Measurements from ENCODE around the gene MAGEA4. TPM values are rescaled to one million over a fixed set of nuclear protein-coding genes. Genes with fewer than 3 reads are reported as not detected.

Gene MAGEA4
- total and polyA plus RNA-seq, 2 experiments from 2014 or later = not detected

DNA sequence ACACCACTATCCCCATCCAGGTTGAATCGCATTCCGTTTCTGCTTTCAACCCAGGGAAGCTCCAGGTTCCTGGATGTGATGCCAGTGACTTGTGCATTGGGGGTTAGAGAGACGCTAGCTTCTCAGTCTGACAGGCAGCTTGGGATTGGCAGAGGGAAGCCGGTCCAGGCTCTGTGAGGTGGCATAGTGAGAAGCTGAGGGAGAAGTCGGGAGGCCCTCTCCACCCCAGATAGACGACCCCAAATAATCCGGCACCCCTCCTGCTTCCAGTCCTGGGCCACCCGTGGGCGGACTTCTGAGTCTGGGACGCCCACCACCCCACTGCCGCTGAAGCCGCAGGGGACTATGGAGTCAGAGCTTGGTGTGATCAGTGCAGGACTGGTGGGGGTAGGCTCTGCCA is 7.4 kb downstream of the MAGEA4 start:
- Histone ChIP-seq H2AFZ (no peak overlapping the region), H3K79me2 (no peaks in the 10 kb centered on the region), H4K20me1 (ENCODE audit: insufficient read depth, poor library complexity, severe bottlenecking) (no peaks in the 10 kb centered on the region), H3K4me3 (no peak overlapping the region), H3K4me2 (no peak overlapping the region), H3K9me3 (ENCODE audit: low read depth) (no peaks in the 10 kb centered on the region), H3K36me3 (replicated peaks; ENCODE audit: insufficient read depth, low read depth) (no peaks in the 10 kb centered on the region), H3K27ac (no peak overlapping the region), H3K9me2 (replicated peaks; ENCODE audit: insufficient read depth) (no peaks in the 10 kb centered on the region), H3K4me1 (ENCODE audit: insufficient read depth) (no peaks in the 10 kb centered on the region), H3K27me3 (no peaks in the 10 kb centered on the region)
- TF ChIP-seq EZH2 (IDR thresholded peaks at IDR 0.05; ENCODE audit: borderline replicate concordance) = no peak
- no peak for TF ChIP-seq EZH2phosphoT487 (IDR thresholded peaks at IDR 0.05; ENCODE audit: low read depth, severe bottlenecking, unreplicated experiment)
- TF ChIP-seq, protein P1, sequence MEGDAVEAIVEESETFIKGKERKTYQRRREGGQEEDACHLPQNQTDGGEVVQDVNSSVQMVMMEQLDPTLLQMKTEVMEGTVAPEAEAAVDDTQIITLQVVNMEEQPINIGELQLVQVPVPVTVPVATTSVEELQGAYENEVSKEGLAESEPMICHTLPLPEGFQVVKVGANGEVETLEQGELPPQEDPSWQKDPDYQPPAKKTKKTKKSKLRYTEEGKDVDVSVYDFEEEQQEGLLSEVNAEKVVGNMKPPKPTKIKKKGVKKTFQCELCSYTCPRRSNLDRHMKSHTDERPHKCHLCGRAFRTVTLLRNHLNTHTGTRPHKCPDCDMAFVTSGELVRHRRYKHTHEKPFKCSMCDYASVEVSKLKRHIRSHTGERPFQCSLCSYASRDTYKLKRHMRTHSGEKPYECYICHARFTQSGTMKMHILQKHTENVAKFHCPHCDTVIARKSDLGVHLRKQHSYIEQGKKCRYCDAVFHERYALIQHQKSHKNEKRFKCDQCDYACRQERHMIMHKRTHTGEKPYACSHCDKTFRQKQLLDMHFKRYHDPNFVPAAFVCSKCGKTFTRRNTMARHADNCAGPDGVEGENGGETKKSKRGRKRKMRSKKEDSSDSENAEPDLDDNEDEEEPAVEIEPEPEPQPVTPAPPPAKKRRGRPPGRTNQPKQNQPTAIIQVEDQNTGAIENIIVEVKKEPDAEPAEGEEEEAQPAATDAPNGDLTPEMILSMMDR (IDR thresholded peaks at IDR 0.05; ENCODE audit: poor library complexity) = no peak
- DNase-seq (ENCODE audit: low spot score) = no peak
- WGBS (ENCODE audit: low lambda C conversion rate, missing lambda C conversion rate) = 88% methylated on average over 12 of the region's 12 CpGs

DNA sequence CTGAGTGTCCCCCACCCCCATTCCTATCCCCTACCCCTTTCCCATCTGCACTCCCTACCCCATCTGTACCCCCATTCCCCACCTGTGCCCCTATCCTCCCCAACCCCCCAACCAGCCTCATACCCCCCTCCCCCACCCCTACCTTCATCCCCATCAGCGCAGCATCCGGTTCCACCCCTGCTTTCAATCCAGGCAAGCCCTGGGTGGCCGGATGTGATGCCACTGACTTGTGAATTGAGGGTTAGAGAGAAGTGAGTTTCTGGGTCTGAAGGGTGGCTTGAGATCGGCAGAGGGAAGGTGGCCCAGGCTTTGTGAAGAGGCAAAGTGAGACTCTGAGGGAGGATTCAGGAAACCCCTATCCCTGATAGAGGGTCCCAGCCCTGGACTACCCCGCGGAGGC is 7.8 kb downstream of the MAGEA4 start:
- no peak overlapping the region for H3K4me3 ChIP-seq
- no peaks in the 10 kb centered on the region for H3K9me3 ChIP-seq (ENCODE audit: low read depth)
- H3K9me2 ChIP-seq (replicated peaks; ENCODE audit: insufficient read depth) = no peaks in the 10 kb centered on the region
- H3K27ac ChIP-seq = no peak overlapping the region
- no peaks in the 10 kb centered on the region for H3K4me1 ChIP-seq (ENCODE audit: insufficient read depth)
- H4K20me1 ChIP-seq (ENCODE audit: insufficient read depth, poor library complexity, severe bottlenecking) = no peaks in the 10 kb centered on the region
- no peak for TF ChIP-seq EZH2phosphoT487 (IDR thresholded peaks at IDR 0.05; ENCODE audit: low read depth, severe bottlenecking, unreplicated experiment)
- TF ChIP-seq EZH2 (IDR thresholded peaks at IDR 0.05; ENCODE audit: borderline replicate concordance) = no peak
- TF ChIP-seq, protein P1 (IDR thresholded peaks at IDR 0.05; ENCODE audit: poor library complexity) = no peak
- H2AFZ ChIP-seq = no peak overlapping the region
- 68% methylated on average over 6 of the region's 6 CpGs for WGBS (ENCODE audit: low lambda C conversion rate, missing lambda C conversion rate)
- DNase-seq (ENCODE audit: low spot score) = no peak
- H3K4me2 ChIP-seq = no peak overlapping the region
- no peaks in the 10 kb centered on the region for H3K36me3 ChIP-seq (replicated peaks; ENCODE audit: insufficient read depth, low read depth)
- H3K79me2 ChIP-seq = no peaks in the 10 kb centered on the region
- H3K27me3 ChIP-seq = no peaks in the 10 kb centered on the region

DNA sequence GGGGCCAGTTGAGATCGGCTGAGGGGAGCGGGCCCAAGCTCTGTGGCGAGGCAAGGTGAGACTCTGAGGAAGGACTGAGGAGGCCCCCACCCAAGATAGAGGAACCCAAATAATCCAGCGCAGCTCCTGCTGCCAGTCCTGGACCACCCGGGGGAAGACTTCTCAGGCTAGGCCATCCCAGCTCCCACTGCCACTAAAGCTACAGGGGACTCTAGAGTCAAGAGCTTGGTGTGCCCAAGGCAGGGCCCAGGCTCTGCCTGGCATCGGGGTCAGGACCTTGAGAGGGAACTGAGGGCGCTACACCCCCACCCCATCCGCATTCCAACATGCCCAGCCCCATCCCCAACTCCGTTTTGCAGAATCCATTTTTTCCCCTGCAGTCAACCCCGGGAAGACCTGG is 8.6 kb downstream of the MAGEA4 start:
- H4K20me1 ChIP-seq (ENCODE audit: insufficient read depth, poor library complexity, severe bottlenecking) = no peaks in the 10 kb centered on the region
- no peaks in the 10 kb centered on the region for H3K27me3 ChIP-seq
- H3K9me2 ChIP-seq (replicated peaks; ENCODE audit: insufficient read depth) = no peaks in the 10 kb centered on the region
- H3K4me1 ChIP-seq (ENCODE audit: insufficient read depth) = no peaks in the 10 kb centered on the region
- WGBS (ENCODE audit: low lambda C conversion rate, missing lambda C conversion rate) = 85% methylated on average over 7 of the region's 10 CpGs
- H3K9me3 ChIP-seq (ENCODE audit: low read depth) = no peaks in the 10 kb centered on the region
- H3K4me2 ChIP-seq = no peak overlapping the region
- no peak overlapping the region for H3K4me3 ChIP-seq
- no peaks in the 10 kb centered on the region for H3K79me2 ChIP-seq
- H2AFZ ChIP-seq = no peak overlapping the region
- TF ChIP-seq, protein P1 (IDR thresholded peaks at IDR 0.05; ENCODE audit: poor library complexity) = no peak
- TF ChIP-seq EZH2phosphoT487 (IDR thresholded peaks at IDR 0.05; ENCODE audit: low read depth, severe bottlenecking, unreplicated experiment) = no peak
- TF ChIP-seq EZH2 (IDR thresholded peaks at IDR 0.05; ENCODE audit: borderline replicate concordance) = no peak
- no peak for DNase-seq (ENCODE audit: low spot score)
- no peaks in the 10 kb centered on the region for H3K36me3 ChIP-seq (replicated peaks; ENCODE audit: insufficient read depth, low read depth)
- no peak overlapping the region for H3K27ac ChIP-seq

DNA sequence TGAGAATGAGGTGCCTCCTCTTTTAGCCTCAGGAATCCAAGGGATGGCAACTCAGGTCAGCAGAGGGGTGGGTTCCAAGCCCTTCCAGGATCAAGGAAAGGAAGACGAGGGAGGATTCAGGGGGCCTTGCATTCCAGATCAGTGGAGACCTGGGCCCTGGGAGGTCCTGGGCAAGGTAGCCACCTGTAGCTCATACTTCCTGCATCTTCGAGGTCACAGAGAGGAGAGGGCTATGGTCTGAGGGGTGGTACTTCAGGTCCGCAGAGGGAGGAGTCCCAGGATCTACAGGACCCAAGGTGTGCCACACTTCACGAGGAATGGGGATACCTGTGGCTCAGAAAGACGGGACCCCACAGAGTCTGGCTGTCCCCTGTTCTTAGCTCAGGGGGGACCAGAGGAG is 9.2 kb downstream of the MAGEA4 start:
- H4K20me1 ChIP-seq (ENCODE audit: insufficient read depth, poor library complexity, severe bottlenecking) = no peaks in the 10 kb centered on the region
- no peaks in the 10 kb centered on the region for H3K9me2 ChIP-seq (replicated peaks; ENCODE audit: insufficient read depth)
- DNase-seq (ENCODE audit: low spot score) = no peak
- H3K27me3 ChIP-seq = no peaks in the 10 kb centered on the region
- H3K4me2 ChIP-seq = no peak overlapping the region
- no peak overlapping the region for H3K27ac ChIP-seq
- TF ChIP-seq, protein P1 (IDR thresholded peaks at IDR 0.05; ENCODE audit: poor library complexity) = no peak
- TF ChIP-seq EZH2phosphoT487 (IDR thresholded peaks at IDR 0.05; ENCODE audit: low read depth, severe bottlenecking, unreplicated experiment) (no peak), EZH2 (IDR thresholded peaks at IDR 0.05; ENCODE audit: borderline replicate concordance) (no peak)
- no peaks in the 10 kb centered on the region for H3K36me3 ChIP-seq (replicated peaks; ENCODE audit: insufficient read depth, low read depth)
- WGBS (ENCODE audit: low lambda C conversion rate, missing lambda C conversion rate) = 71% methylated on average over 5 of the region's 5 CpGs
- H2AFZ ChIP-seq = no peak overlapping the region
- no peaks in the 10 kb centered on the region for H3K79me2 ChIP-seq
- H3K4me3 ChIP-seq = no peak overlapping the region
- H3K9me3 ChIP-seq (ENCODE audit: low read depth) = no peaks in the 10 kb centered on the region
- H3K4me1 ChIP-seq (ENCODE audit: insufficient read depth) = no peaks in the 10 kb centered on the region
